Measurements from ENCODE around the gene CLCN7. TPM values are rescaled to one million over a fixed set of nuclear protein-coding genes. Genes with fewer than 3 reads are reported as not detected.

The CLCN7 gene
- total and polyA plus RNA-seq, 5 donors from 2014 or later = 22.0 to 104 (median 24.5) TPM

DNA sequence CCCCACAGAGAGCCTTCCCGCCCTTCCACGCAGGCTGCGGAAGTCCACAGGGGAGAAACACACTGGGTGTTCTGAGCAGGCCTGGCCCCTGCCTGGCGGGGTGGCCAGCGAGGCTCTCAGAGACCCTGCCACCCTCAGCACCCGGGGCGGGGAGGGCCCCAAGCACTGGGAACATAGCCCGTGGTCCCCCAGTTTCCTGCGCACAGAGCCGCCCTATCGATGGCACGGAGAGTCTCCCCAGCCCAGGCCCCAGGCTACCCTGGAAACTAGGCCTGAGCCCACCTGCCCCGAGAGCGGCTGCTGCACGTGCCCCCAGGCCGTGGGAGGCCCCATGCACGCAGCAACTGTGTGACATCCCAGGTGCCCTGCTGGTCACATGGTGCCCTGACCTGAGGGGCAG lies 20.3 kb downstream of the CLCN7 start:
- no peaks in the 10 kb centered on the region for H3K27me3 ChIP-seq (ENCODE audit: control insufficient read depth, insufficient read depth, low read length)
- no peak overlapping the region for H3K4me3 ChIP-seq (ENCODE audit: low read depth, low read length)
- Mint-ChIP-seq H3K27ac (no peak overlapping the region), H3K4me3 (no peak overlapping the region), H3K27me3 (no peaks in the 10 kb centered on the region), H3K9me3 (no peaks in the 10 kb centered on the region), H3K36me3 (peaks cover 16% of the 10 kb centered on the region), H3K4me1 (peaks cover 0 to 3% (median 0%) of the 10 kb centered on the region in 4 donors)
- no peak for DNase-seq
- no peaks in the 10 kb centered on the region for H3K9me3 ChIP-seq (ENCODE audit: control insufficient read depth in 2 of 2, low read length in 2 of 2)
- peaks cover 25% of the 10 kb centered on the region for H3K36me3 ChIP-seq (ENCODE audit: control insufficient read depth, insufficient read depth, low read length)
- H3K4me1 ChIP-seq (ENCODE audit: control insufficient read depth, insufficient read depth, low read length, poor library complexity, severe bottlenecking) = no peaks in the 10 kb centered on the region
- H3K27ac ChIP-seq (ENCODE audit: insufficient read depth, low read length, poor library complexity, severe bottlenecking) = no peak overlapping the region
- ATAC-seq (ENCODE audit: low read depth in 2 of 2) = no peak

DNA sequence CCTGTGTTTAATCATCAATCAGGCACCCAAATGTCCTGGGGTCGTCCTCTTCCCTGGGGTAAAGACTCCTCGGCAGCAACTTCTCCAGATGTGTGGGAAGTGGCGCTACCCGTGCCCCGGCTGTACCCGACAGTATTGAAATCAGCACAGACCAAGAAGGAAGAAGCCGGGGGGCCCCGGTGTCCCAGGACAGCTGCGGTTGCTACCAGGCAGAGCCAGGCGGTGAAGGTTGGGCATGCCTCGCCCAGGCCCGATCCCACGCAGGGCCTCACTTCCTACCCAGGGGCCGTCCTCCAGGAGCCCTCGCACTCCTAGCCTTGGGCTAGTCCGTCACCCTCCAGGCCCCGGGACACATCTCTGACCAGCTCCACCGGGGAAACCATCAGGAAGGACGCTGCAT lies 21.5 kb downstream of the CLCN7 start:
- H3K4me3 ChIP-seq (ENCODE audit: low read depth, low read length) = no peak overlapping the region
- H3K36me3 ChIP-seq (ENCODE audit: control insufficient read depth, insufficient read depth, low read length) = peaks cover 26% of the 10 kb centered on the region
- Mint-ChIP-seq H3K27me3 (no peaks in the 10 kb centered on the region), H3K9me3 (no peaks in the 10 kb centered on the region), H3K36me3 (peaks cover 16% of the 10 kb centered on the region), H3K27ac (no peak overlapping the region), H3K4me3 (no peak overlapping the region), H3K4me1 (peaks cover 0 to 3% (median 0%) of the 10 kb centered on the region in 4 donors)
- no peaks in the 10 kb centered on the region for H3K27me3 ChIP-seq (ENCODE audit: control insufficient read depth, insufficient read depth, low read length)
- H3K4me1 ChIP-seq (ENCODE audit: control insufficient read depth, insufficient read depth, low read length, poor library complexity, severe bottlenecking) = no peaks in the 10 kb centered on the region
- no peak overlapping the region for H3K27ac ChIP-seq (ENCODE audit: insufficient read depth, low read length, poor library complexity, severe bottlenecking)
- ATAC-seq (ENCODE audit: low read depth in 2 of 2) = no peak
- no peaks in the 10 kb centered on the region for H3K9me3 ChIP-seq (ENCODE audit: control insufficient read depth in 2 of 2, low read length in 2 of 2)
- no peak for DNase-seq

DNA sequence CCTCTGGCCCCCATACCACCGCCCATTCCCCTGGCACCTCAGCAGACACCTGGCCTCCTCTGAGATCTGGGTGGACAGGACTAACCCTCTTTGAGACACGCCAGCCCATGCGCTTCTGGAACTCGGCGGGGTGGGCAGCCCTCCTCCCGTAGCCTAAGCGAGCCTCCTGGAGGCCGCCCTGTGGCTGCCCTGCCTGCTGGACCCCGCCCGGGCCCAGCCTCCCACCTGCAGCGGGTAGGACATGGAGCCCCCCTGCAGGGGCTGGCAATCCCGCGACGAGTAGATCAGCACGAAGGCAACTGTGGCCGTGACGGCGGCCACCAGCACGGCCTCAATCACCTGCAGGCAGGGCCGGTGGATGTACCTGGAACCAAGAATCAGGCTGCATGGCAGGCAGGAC lies 22.3 kb downstream of the CLCN7 start:
- Histone ChIP-seq H3K4me3 (ENCODE audit: low read depth, low read length) (no peak overlapping the region), H3K27me3 (ENCODE audit: control insufficient read depth, insufficient read depth, low read length) (no peaks in the 10 kb centered on the region), H3K36me3 (ENCODE audit: control insufficient read depth, insufficient read depth, low read length) (peaks cover 26% of the 10 kb centered on the region), H3K9me3 (ENCODE audit: control insufficient read depth in 2 of 2, low read length in 2 of 2) (no peaks in the 10 kb centered on the region), H3K4me1 (ENCODE audit: control insufficient read depth, insufficient read depth, low read length, poor library complexity, severe bottlenecking) (no peaks in the 10 kb centered on the region), H3K27ac (ENCODE audit: insufficient read depth, low read length, poor library complexity, severe bottlenecking) (no peak overlapping the region)
- Mint-ChIP-seq H3K27ac (no peak overlapping the region), H3K9me3 (no peaks in the 10 kb centered on the region), H3K4me3 (no peak overlapping the region), H3K4me1 (peaks cover 0 to 3% (median 0%) of the 10 kb centered on the region in 4 donors), H3K27me3 (no peaks in the 10 kb centered on the region), H3K36me3 (peaks cover 16% of the 10 kb centered on the region)
- no peak for ATAC-seq (ENCODE audit: low read depth in 2 of 2)
- DNase-seq = no peak

DNA sequence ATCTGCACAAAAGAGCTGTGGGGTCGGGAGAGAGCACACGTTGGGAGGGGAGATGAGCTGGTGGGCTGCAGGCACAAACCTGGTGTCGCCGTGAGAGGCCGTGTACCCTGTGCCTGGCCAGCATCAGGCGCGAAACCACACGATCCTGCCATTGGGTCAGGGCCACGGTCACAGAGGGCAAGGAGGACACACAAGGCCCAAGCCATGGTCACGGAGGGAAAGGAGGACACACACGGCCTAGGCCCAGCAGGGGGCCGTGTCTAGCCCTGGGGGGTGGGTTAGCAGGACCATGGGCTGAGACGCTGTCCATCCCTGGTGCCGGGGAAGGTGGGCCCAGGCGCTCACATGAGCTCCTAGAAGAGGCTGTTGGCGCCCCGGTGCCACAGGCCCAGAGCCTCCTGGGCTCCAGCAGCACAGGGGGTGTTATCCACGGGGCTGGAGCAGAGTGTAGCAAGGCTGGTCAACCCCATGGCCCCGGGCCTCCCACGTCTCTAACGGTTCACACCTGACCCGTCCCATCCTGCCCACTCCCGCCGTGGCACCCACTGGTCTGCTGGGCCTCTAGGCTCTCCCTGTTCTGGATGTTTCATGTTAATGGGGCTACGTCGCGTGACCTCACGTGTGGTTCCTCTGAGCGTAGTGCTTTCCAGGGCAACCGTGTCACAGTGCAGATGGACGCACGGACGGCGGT lies 23.0 kb downstream of the CLCN7 start:
- ATAC-seq (ENCODE audit: low read depth in 2 of 2) (no peak), DNase-seq (no peak)
- Mint-ChIP-seq H3K9me3 (no peaks in the 10 kb centered on the region), H3K4me1 (peaks cover 0 to 3% (median 0%) of the 10 kb centered on the region in 4 donors), H3K27me3 (no peaks in the 10 kb centered on the region), H3K27ac (peak overlapping the region in 1 of 3 donors; percentile 32), H3K36me3 (peaks cover 16% of the 10 kb centered on the region), H3K4me3 (no peak overlapping the region)
- Histone ChIP-seq H3K36me3 (ENCODE audit: control insufficient read depth, insufficient read depth, low read length) (peaks cover 26% of the 10 kb centered on the region), H3K4me3 (ENCODE audit: low read depth, low read length) (no peak overlapping the region), H3K4me1 (ENCODE audit: control insufficient read depth, insufficient read depth, low read length, poor library complexity, severe bottlenecking) (no peaks in the 10 kb centered on the region), H3K9me3 (ENCODE audit: control insufficient read depth in 2 of 2, low read length in 2 of 2) (no peaks in the 10 kb centered on the region), H3K27me3 (ENCODE audit: control insufficient read depth, insufficient read depth, low read length) (no peaks in the 10 kb centered on the region), H3K27ac (ENCODE audit: insufficient read depth, low read length, poor library complexity, severe bottlenecking) (no peak overlapping the region)

DNA sequence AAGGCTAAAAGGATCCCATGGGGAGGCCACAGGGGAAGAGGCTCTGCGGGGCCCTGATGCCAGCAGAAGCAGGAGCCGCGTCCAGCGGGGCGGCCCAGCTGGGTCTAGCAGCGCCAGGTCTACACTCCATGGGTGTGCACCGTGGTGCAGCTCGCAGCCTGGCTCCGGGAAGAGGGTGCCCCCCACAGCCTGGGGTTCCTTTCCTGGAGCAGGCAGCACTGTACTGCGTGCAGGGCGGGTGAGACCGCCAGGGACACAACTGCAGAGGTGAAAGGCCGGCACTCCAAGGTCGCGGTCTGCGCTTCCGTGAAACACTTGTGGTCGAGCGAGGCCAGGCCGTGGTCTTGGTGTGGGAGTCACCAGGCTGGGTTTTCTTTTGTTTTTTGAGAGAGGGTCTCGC lies 24.0 kb downstream of the CLCN7 start:
- Mint-ChIP-seq H3K36me3 (peaks cover 16% of the 10 kb centered on the region), H3K27ac (no peak overlapping the region), H3K27me3 (no peaks in the 10 kb centered on the region), H3K4me3 (no peak overlapping the region), H3K4me1 (peaks cover 0 to 3% (median 0%) of the 10 kb centered on the region in 4 donors), H3K9me3 (no peaks in the 10 kb centered on the region)
- Histone ChIP-seq H3K4me3 (ENCODE audit: low read depth, low read length) (no peak overlapping the region), H3K9me3 (ENCODE audit: control insufficient read depth in 2 of 2, low read length in 2 of 2) (no peaks in the 10 kb centered on the region), H3K27me3 (ENCODE audit: control insufficient read depth, insufficient read depth, low read length) (no peaks in the 10 kb centered on the region), H3K36me3 (ENCODE audit: control insufficient read depth, insufficient read depth, low read length) (peaks cover 21% of the 10 kb centered on the region), H3K4me1 (ENCODE audit: control insufficient read depth, insufficient read depth, low read length, poor library complexity, severe bottlenecking) (no peaks in the 10 kb centered on the region), H3K27ac (ENCODE audit: insufficient read depth, low read length, poor library complexity, severe bottlenecking) (no peak overlapping the region)
- DNase-seq = no peak
- ATAC-seq (ENCODE audit: low read depth in 2 of 2) = no peak

DNA sequence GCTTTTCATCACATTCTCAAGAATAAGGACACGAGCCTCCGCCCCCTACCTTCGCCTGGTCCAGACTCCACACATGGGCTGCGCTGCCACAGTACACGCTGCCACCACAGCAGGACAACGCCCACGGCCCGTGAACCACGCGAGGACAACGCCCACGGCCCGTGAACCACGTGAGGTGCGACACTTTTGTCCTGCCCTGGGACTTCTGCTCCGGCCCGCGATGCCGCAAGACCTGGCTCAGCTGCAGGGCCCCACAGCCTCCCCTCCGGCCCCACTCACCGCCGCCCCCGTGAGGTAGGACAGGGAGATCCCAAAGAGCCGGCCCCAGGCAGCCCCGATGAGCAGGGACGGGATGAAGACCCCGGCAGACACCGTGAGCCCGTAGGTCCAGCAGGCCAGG lies 24.6 kb downstream of the CLCN7 start:
- peaks cover 16% of the 10 kb centered on the region for H3K36me3 Mint-ChIP-seq
- peaks cover 17% of the 10 kb centered on the region for H3K36me3 ChIP-seq (ENCODE audit: control insufficient read depth, insufficient read depth, low read length)
- H3K27me3 Mint-ChIP-seq = no peaks in the 10 kb centered on the region
- peaks cover 0 to 3% (median 0%) of the 10 kb centered on the region in 4 donors for H3K4me1 Mint-ChIP-seq
- no peak overlapping the region for H3K4me3 Mint-ChIP-seq
- ATAC-seq (ENCODE audit: low read depth in 2 of 2) (no peak), DNase-seq (no peak)
- H3K9me3 ChIP-seq (ENCODE audit: control insufficient read depth in 2 of 2, low read length in 2 of 2) = no peaks in the 10 kb centered on the region
- no peak overlapping the region for H3K4me3 ChIP-seq (ENCODE audit: low read depth, low read length)
- no peak overlapping the region for H3K27ac ChIP-seq (ENCODE audit: insufficient read depth, low read length, poor library complexity, severe bottlenecking)
- no peaks in the 10 kb centered on the region for H3K4me1 ChIP-seq (ENCODE audit: control insufficient read depth, insufficient read depth, low read length, poor library complexity, severe bottlenecking)
- H3K27me3 ChIP-seq (ENCODE audit: control insufficient read depth, insufficient read depth, low read length) = no peaks in the 10 kb centered on the region
- no peak overlapping the region for H3K27ac Mint-ChIP-seq
- H3K9me3 Mint-ChIP-seq = no peaks in the 10 kb centered on the region

DNA sequence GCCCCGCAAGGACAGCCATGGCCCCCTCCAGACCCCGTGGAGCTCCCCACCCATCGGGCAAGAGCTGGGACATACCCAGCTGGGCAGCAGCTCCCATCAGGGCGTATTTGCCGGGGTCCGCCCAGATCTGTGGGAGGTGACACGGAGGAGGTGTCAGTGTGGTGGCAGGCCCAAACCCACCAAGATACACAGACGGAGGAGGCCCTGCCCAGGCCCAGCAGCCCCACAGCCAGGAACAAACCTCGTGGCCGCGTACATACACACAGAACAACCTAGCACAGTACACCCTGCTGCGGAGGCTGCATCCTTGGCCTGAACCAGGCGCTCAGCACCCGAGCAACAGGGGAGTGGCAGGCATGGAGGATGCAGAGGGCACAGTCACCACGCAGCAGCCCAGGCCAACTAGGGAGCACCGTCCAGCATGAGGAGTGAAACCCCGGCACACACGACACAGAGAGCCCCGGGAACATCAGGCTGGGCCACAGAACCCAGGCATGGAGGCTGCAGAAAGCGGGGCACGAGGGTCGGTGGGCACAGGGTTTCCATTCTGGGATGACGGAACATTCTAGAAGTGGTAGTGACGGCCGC lies 25.5 kb downstream of the CLCN7 start:
- H3K27me3 Mint-ChIP-seq = no peaks in the 10 kb centered on the region
- H3K9me3 ChIP-seq (ENCODE audit: control insufficient read depth in 2 of 2, low read length in 2 of 2) = no peaks in the 10 kb centered on the region
- H3K27ac Mint-ChIP-seq = no peak overlapping the region
- no peaks in the 10 kb centered on the region for H3K27me3 ChIP-seq (ENCODE audit: control insufficient read depth, insufficient read depth, low read length)
- no peak overlapping the region for H3K4me3 ChIP-seq (ENCODE audit: low read depth, low read length)
- no peak overlapping the region for H3K27ac ChIP-seq (ENCODE audit: insufficient read depth, low read length, poor library complexity, severe bottlenecking)
- no peak for DNase-seq
- H3K4me3 Mint-ChIP-seq = no peak overlapping the region
- H3K9me3 Mint-ChIP-seq = no peaks in the 10 kb centered on the region
- H3K4me1 Mint-ChIP-seq = peaks cover 0 to 2% (median 0%) of the 10 kb centered on the region in 4 donors
- peaks cover 12% of the 10 kb centered on the region for H3K36me3 ChIP-seq (ENCODE audit: control insufficient read depth, insufficient read depth, low read length)
- H3K4me1 ChIP-seq (ENCODE audit: control insufficient read depth, insufficient read depth, low read length, poor library complexity, severe bottlenecking) = no peaks in the 10 kb centered on the region
- no peak for ATAC-seq (ENCODE audit: low read depth in 2 of 2)
- peaks cover 15% of the 10 kb centered on the region for H3K36me3 Mint-ChIP-seq

DNA sequence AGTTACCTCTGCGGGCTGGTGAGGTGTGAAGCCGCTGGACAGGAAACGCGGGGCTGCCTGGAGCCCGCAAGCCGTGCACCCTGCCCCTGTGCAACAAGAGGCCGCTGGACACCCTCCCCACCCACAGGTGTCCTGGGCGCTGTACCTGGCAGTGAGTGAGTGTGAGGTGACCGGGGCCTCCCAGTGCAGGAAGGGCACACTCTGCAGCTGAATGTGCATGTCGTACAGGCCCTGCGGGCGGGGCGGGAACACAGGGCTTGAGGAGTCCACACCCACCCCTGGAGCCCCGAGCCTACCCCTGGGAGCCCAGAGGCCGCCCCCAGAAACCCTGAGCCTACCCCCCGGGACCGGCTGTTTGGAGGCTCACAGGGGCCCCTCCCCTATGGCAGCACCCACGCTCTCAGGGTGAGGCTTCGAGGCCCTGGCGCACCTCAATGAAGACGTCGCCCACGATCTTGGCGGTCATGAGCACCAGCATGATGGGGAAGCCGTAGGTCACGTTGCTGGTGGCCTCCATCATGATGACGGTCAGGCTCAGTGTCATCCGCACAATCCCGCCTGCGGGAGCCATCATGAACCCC lies 26.2 kb downstream of the CLCN7 start:
- H3K9me3 Mint-ChIP-seq = no peaks in the 10 kb centered on the region
- DNase-seq (no peak), ATAC-seq (ENCODE audit: low read depth in 2 of 2) (no peak)
- H3K36me3 Mint-ChIP-seq = peaks cover 8% of the 10 kb centered on the region
- H3K27me3 ChIP-seq (ENCODE audit: control insufficient read depth, insufficient read depth, low read length) = no peaks in the 10 kb centered on the region
- no peaks in the 10 kb centered on the region for H3K9me3 ChIP-seq (ENCODE audit: control insufficient read depth in 2 of 2, low read length in 2 of 2)
- H3K27ac Mint-ChIP-seq = no peak overlapping the region
- H3K27me3 Mint-ChIP-seq = no peaks in the 10 kb centered on the region
- H3K4me3 ChIP-seq (ENCODE audit: low read depth, low read length) = no peak overlapping the region
- H3K27ac ChIP-seq (ENCODE audit: insufficient read depth, low read length, poor library complexity, severe bottlenecking) = no peak overlapping the region
- H3K36me3 ChIP-seq (ENCODE audit: control insufficient read depth, insufficient read depth, low read length) = peaks cover 9% of the 10 kb centered on the region
- no peak overlapping the region for H3K4me3 Mint-ChIP-seq
- H3K4me1 Mint-ChIP-seq = no peaks in the 10 kb centered on the region
- H3K4me1 ChIP-seq (ENCODE audit: control insufficient read depth, insufficient read depth, low read length, poor library complexity, severe bottlenecking) = no peaks in the 10 kb centered on the region
